Measurements from ENCODE around the gene MAFG. TPM values are rescaled to one million over a fixed set of nuclear protein-coding genes. Genes with fewer than 3 reads are reported as not detected.

MAFG gene
- total and polyA plus RNA-seq, 2 of the 13 experiments (the other 11 are each of a cell fraction or from before 2014, with no cell fraction given) = 14.5 to 20.0 TPM

DNA sequence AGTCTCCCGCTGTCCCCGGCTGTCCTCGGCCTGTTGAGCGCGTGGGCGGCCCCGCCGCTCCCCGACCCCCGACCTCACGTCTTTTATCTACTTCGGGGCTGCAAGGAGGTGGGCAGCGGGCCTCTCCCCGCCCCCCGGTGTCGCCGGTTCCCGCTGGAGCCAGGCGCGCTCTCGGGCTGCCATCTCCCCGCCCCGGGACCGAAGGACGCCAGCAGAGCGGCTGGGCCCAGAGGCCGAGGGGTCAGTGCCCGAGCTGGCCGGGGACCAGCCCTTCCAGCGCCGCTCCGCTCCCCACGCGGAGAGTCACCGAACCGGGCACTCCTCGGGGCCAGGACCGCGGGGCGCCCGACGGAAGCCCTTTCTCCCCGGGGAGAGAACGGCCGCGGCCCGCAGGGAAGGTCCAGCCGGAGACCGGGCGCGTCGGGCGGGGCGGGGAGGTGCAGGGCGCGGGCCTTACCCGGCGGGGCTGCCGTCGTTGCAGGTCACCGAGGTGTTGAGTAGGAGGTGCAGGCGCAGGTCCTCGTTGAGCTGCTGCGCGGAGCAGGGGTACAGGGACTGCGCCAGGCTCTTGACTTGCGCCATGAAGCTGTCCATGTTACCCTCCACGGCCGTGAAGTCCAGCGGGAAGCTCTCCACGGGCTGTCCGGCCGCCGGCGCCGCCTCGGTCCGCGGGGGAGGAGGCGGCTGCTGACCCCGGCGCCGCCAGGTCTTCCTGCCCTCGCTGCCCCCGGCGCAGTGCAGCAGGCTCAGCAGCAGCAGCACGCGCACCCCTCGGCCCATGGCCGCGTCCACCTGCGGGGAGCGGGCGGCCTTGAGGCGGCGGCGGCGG, 32.8 kb upstream of the MAFG start (continued):
- TF ChIP-seq U2AF2 (IDR thresholded peaks at IDR 0.05; ENCODE audit: low read depth, low read length) (no peak), ZFY (CRISPR knock-in tag; IDR thresholded peaks at IDR 0.05) (peak; percentile 66), ZSCAN31 (CRISPR knock-in tag; IDR thresholded peaks at IDR 0.05; ENCODE audit: low read depth) (no peak), HIVEP1 (CRISPR knock-in tag; IDR thresholded peaks at IDR 0.05) (peak; percentile 16; the same call in 1 of the 2 replicates), SMAD9 (CRISPR knock-in tag; IDR thresholded peaks at IDR 0.05) (peak; percentile 84; the same call in 1 of the 2 replicates), POLR2AphosphoS2 (IDR thresholded peaks at IDR 0.05; ENCODE audit: low read depth, low read length) (no peak), ZBTB42 (CRISPR knock-in tag; IDR thresholded peaks at IDR 0.05) (no peak), HOXD1 (CRISPR knock-in tag; IDR thresholded peaks at IDR 0.05) (peak; percentile 48; the same call in 1 of the 2 replicates), HNRNPLL (IDR thresholded peaks at IDR 0.05; ENCODE audit: low read depth, low read length, poor library complexity, severe bottlenecking) (peak; percentile 25), ZNF777 (CRISPR knock-in tag; IDR thresholded peaks at IDR 0.05) (peak; percentile 69; the same call in 1 of the 2 replicates), ZNF225 (CRISPR knock-in tag; IDR thresholded peaks at IDR 0.05) (peak; percentile 91), KLF16 (CRISPR knock-in tag; IDR thresholded peaks at IDR 0.05) (0 out of 4 replicates have a peak, but pooled peaks of 1 of the 2 experiments have one; percentile 11), TAF15 (IDR thresholded peaks at IDR 0.05; ENCODE audit: low read depth, low read length, poor library complexity, severe bottlenecking) (no peak), RBFOX2 (IDR thresholded peaks at IDR 0.05; ENCODE audit: low read depth, low read length) (peak; percentile 90), FOXC1 (CRISPR knock-in tag; IDR thresholded peaks at IDR 0.05; ENCODE audit: borderline replicate concordance) (peak; percentile 96), ZNF816 (CRISPR knock-in tag; IDR thresholded peaks at IDR 0.05; ENCODE audit: borderline replicate concordance) (0 out of 2 replicates have a peak, but pooled peaks have one; percentile 22), ZNF510 (CRISPR knock-in tag; IDR thresholded peaks at IDR 0.05; ENCODE audit: low read depth) (no peak; the same call in 1 of the 2 replicates)
- TF ChIP-seq, protein P1, sequence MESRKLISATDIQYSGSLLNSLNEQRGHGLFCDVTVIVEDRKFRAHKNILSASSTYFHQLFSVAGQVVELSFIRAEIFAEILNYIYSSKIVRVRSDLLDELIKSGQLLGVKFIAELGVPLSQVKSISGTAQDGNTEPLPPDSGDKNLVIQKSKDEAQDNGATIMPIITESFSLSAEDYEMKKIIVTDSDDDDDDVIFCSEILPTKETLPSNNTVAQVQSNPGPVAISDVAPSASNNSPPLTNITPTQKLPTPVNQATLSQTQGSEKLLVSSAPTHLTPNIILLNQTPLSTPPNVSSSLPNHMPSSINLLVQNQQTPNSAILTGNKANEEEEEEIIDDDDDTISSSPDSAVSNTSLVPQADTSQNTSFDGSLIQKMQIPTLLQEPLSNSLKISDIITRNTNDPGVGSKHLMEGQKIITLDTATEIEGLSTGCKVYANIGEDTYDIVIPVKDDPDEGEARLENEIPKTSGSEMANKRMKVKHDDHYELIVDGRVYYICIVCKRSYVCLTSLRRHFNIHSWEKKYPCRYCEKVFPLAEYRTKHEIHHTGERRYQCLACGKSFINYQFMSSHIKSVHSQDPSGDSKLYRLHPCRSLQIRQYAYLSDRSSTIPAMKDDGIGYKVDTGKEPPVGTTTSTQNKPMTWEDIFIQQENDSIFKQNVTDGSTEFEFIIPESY (CRISPR knock-in tag; IDR thresholded peaks at IDR 0.05) = 0 out of 2 replicates have a peak, but pooled peaks have one; percentile 4
- TF ChIP-seq, protein P2, sequence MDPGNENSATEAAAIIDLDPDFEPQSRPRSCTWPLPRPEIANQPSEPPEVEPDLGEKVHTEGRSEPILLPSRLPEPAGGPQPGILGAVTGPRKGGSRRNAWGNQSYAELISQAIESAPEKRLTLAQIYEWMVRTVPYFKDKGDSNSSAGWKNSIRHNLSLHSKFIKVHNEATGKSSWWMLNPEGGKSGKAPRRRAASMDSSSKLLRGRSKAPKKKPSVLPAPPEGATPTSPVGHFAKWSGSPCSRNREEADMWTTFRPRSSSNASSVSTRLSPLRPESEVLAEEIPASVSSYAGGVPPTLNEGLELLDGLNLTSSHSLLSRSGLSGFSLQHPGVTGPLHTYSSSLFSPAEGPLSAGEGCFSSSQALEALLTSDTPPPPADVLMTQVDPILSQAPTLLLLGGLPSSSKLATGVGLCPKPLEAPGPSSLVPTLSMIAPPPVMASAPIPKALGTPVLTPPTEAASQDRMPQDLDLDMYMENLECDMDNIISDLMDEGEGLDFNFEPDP (CRISPR knock-in tag; conservative IDR thresholded peaks at IDR 0.05) = peak; percentile 98; the same call in 1 of the 2 replicates
- TF ChIP-seq, protein P3, sequence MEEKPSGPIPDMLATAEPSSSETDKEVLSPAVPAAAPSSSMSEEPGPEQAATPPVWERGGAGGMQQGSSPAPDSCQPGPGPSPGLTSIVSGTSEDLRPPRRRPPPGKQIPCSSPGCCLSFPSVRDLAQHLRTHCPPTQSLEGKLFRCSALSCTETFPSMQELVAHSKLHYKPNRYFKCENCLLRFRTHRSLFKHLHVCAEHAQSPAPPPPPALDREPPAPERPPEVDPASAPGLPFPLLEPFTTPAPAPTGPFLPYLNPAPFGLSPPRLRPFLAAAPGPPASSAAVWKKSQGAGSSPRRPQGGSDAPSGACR (CRISPR knock-in tag; IDR thresholded peaks at IDR 0.05) = 0 out of 2 replicates have a peak, but pooled peaks have one; percentile 68
- TF ChIP-seq, protein P4, sequence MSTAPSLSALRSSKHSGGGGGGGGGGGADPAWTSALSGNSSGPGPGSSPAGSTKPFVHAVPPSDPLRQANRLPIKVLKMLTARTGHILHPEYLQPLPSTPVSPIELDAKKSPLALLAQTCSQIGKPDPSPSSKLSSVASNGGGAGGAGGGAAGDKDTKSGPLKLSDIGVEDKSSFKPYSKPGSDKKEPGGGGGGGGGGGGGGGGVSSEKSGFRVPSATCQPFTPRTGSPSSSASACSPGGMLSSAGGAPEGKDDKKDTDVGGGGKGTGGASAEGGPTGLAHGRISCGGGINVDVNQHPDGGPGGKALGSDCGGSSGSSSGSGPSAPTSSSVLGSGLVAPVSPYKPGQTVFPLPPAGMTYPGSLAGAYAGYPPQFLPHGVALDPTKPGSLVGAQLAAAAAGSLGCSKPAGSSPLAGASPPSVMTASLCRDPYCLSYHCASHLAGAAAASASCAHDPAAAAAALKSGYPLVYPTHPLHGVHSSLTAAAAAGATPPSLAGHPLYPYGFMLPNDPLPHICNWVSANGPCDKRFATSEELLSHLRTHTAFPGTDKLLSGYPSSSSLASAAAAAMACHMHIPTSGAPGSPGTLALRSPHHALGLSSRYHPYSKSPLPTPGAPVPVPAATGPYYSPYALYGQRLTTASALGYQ (CRISPR knock-in tag; IDR thresholded peaks at IDR 0.05) = peak; percentile 32; the same call in 1 of the 2 replicates

Measured in HepG2 (cell line).